ENCODE data around the gene CSF2.

GRCh38 chr5:132080595-132080994 is 7.0 kb downstream of the CSF2 start:
- TF ChIP-seq, protein P1, sequence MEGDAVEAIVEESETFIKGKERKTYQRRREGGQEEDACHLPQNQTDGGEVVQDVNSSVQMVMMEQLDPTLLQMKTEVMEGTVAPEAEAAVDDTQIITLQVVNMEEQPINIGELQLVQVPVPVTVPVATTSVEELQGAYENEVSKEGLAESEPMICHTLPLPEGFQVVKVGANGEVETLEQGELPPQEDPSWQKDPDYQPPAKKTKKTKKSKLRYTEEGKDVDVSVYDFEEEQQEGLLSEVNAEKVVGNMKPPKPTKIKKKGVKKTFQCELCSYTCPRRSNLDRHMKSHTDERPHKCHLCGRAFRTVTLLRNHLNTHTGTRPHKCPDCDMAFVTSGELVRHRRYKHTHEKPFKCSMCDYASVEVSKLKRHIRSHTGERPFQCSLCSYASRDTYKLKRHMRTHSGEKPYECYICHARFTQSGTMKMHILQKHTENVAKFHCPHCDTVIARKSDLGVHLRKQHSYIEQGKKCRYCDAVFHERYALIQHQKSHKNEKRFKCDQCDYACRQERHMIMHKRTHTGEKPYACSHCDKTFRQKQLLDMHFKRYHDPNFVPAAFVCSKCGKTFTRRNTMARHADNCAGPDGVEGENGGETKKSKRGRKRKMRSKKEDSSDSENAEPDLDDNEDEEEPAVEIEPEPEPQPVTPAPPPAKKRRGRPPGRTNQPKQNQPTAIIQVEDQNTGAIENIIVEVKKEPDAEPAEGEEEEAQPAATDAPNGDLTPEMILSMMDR (conservative IDR thresholded peaks at IDR 0.05; ENCODE audit: low read length) = no peak
- TF ChIP-seq EZH2phosphoT487 (IDR thresholded peaks at IDR 0.05; ENCODE audit: borderline replicate concordance, low read depth, low read length) = no peak

Data from OCI-LY7 (cell line).